ENCODE results near the gene ANKIB1. TPM values are rescaled to one million over a fixed set of nuclear protein-coding genes. Genes with fewer than 3 reads are reported as not detected.
A peak's percentile ranks its signal among the peaks of the same experiment; 100 is the strongest.

The ANKIB1 gene
- total and polyA plus RNA-seq, 2 donors (not counting 1 experiment from before 2014, with no cell fraction given): 16.5 to 76.7 TPM

DNA sequence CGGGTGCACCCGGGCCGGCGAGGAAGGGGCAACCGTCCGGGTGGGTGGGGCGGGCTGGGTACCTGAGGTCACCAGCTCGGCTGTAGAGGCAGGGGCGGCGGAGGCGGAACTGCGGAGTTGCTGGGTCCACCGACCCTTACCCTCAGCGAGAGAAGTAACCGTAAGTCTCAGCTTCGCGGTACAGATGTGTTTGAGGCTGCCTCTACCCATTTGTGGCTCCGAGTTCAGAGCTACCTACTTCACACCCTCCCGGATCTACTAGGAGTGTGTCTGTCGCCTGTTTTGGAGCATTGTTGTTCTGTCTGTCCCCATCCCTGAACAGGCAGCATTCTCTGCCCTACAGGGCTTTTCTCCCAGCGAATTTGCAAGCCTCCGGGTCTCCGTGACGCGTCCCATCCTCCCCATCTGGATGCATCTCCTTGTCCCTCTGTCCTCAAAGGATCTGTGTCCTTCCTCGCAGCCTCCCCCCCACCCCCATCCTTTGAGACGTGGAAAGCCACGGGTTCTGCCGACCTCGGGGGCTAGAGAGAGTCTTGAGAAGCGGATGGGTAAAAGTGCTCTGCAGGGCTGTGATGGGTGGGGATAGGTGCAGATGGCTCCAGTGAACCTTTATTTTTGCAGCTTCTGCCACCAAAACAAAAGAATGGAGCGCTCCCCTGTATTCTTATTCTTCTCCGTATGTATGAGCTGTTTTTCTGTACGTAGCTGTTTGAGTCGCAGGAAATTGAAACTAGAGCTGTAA lies 757 bp downstream of the ANKIB1 start:
- DNase-seq (no peak), ATAC-seq (ENCODE audit: low read depth) (no peak)
- intact Hi-C loops (cut with micrococcal nuclease): loop anchor here (5.0 kb wide), 2 partner anchors 586 to 986 kb away; partner anchors contain the start of gene VPS50
- ChIA-PET CTCF (interaction anchor here (0.5 to 2.8 kb wide), 4 partner anchors 67 to 204 kb away, joined by 3 to 16 read pairs (median 3); partner anchors contain the start of gene GATAD1), POLR2A (interaction anchor here (0.5 to 2.3 kb wide), 5 partner anchors 112 to 284 kb away, joined by 3 to 15 read pairs (median 6); partner anchors contain the start of genes CYP51A1, GATAD1, PEX1 and RBM48)
- Histone ChIP-seq H3K36me3 (replicated peaks in 1 of 2; ENCODE audit: control extremely low read depth in 1 of 2, control insufficient read depth in 1 of 2, extremely low read depth in 1 of 2, insufficient read depth in 2 of 2, low read length in 1 of 2) (peaks cover 0 to 2% of the 10 kb centered on the region in 2 experiments), H3K4me1 (ENCODE audit: control insufficient read depth in 2 of 2, insufficient read depth in 2 of 2, low read length in 2 of 2) (peaks cover 15 to 31% of the 10 kb centered on the region in 2 donors), H4K20me1 (ENCODE audit: control insufficient read depth, insufficient read depth, low read length, poor library complexity, severe bottlenecking) (peaks cover 5% of the 10 kb centered on the region), H3K9me3 (ENCODE audit: control extremely low read depth in 1 of 3, control insufficient read depth in 2 of 3, insufficient read depth in 1 of 3, low read length in 2 of 3) (no peaks in the 10 kb centered on the region), H3K4me2 (replicated peaks; ENCODE audit: low read depth, low read length, poor library complexity, severe bottlenecking) (peak overlapping the region; percentile 91), H3K27ac (ENCODE audit: low read length in 2 of 2) (peak overlapping the region; percentile 12 to 97), H3K4me3 (ENCODE audit: control extremely low read depth in 1 of 5, extremely low read depth in 1 of 5, insufficient read depth in 1 of 5, low read depth in 2 of 5, low read length in 4 of 5) (peak overlapping the region; percentile 55 to 83 (median 81)), H3K79me2 (ENCODE audit: control insufficient read depth, insufficient read depth, low read length) (peaks cover 76% of the 10 kb centered on the region), H3K27me3 (replicated peaks in 1 of 4; ENCODE audit: control extremely low read depth in 1 of 4, control insufficient read depth in 3 of 4, insufficient read depth in 4 of 4, low read length in 3 of 4) (no peaks in the 10 kb centered on the region), H3K9ac (ENCODE audit: low read length) (peak overlapping the region; percentile 96), H2AFZ (ENCODE audit: insufficient read depth, low read depth, low read length, poor library complexity, severe bottlenecking) (peak overlapping the region; percentile 100)
- no peaks in the 10 kb centered on the region for H3K9me3 Mint-ChIP-seq (ENCODE audit: insufficient read depth)
- no peaks in the 10 kb centered on the region for H3K27me3 Mint-ChIP-seq
- TF ChIP-seq, protein P1, sequence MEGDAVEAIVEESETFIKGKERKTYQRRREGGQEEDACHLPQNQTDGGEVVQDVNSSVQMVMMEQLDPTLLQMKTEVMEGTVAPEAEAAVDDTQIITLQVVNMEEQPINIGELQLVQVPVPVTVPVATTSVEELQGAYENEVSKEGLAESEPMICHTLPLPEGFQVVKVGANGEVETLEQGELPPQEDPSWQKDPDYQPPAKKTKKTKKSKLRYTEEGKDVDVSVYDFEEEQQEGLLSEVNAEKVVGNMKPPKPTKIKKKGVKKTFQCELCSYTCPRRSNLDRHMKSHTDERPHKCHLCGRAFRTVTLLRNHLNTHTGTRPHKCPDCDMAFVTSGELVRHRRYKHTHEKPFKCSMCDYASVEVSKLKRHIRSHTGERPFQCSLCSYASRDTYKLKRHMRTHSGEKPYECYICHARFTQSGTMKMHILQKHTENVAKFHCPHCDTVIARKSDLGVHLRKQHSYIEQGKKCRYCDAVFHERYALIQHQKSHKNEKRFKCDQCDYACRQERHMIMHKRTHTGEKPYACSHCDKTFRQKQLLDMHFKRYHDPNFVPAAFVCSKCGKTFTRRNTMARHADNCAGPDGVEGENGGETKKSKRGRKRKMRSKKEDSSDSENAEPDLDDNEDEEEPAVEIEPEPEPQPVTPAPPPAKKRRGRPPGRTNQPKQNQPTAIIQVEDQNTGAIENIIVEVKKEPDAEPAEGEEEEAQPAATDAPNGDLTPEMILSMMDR (IDR thresholded peaks at IDR 0.05): no peak
- no peak for TF ChIP-seq EZH2 (IDR thresholded peaks at IDR 0.05; ENCODE audit: borderline replicate concordance, insufficient read depth, low read depth, low read length, poor library complexity, severe bottlenecking)
- peak overlapping the region; percentile 95 for H3K4me3 Mint-ChIP-seq
- peak overlapping the region; percentile 89 for H3K27ac Mint-ChIP-seq
- 0% methylated on average over 25 of the region's 35 CpGs for WGBS (ENCODE audit: insufficient coverage)
- H3K4me1 Mint-ChIP-seq: peaks cover 44% of the 10 kb centered on the region

DNA sequence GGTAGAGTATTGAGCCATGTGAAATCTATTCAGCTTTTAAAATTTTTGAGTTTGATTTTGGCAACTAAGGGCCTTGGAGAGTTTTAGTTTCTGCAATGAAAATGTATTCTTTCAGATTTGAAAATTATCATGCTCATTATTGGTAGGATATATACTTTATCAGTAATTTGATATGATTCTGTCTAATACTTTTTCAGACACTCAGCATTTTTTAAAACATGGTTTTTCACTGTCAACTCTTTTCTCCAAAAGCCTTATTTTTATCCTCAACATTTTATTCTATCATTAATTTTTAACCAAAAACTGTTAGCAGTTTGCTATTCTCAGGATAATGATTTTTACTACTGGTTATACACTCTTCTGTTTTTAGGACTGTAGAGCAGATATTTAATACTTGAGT lies 4.8 kb downstream of the ANKIB1 start:
- H3K27me3 ChIP-seq (replicated peaks in 1 of 4; ENCODE audit: control extremely low read depth in 1 of 4, control insufficient read depth in 3 of 4, insufficient read depth in 4 of 4, low read length in 3 of 4): no peaks in the 10 kb centered on the region
- Mint-ChIP-seq H3K27me3 (no peaks in the 10 kb centered on the region), H3K4me3 (no peak overlapping the region)

More for the DNA sequence above, 4.8 kb downstream of the ANKIB1 start:
- DNase-seq: no peak
- peaks cover 24% of the 10 kb centered on the region for H4K20me1 ChIP-seq (ENCODE audit: control insufficient read depth, insufficient read depth, low read length, poor library complexity, severe bottlenecking)
- H3K79me2 ChIP-seq (ENCODE audit: control insufficient read depth, insufficient read depth, low read length): peaks cover 87% of the 10 kb centered on the region
- H3K9me3 ChIP-seq (ENCODE audit: control extremely low read depth in 1 of 3, control insufficient read depth in 2 of 3, insufficient read depth in 1 of 3, low read length in 2 of 3): no peaks in the 10 kb centered on the region
- H3K36me3 ChIP-seq (replicated peaks in 1 of 2; ENCODE audit: control extremely low read depth in 1 of 2, control insufficient read depth in 1 of 2, extremely low read depth in 1 of 2, insufficient read depth in 2 of 2, low read length in 1 of 2): no peaks in the 10 kb centered on the region
- intact Hi-C loops (cut with micrococcal nuclease): no loop called here
- CTCF ChIA-PET: no interaction called here
- H3K4me1 Mint-ChIP-seq: peaks cover 29% of the 10 kb centered on the region
- no peak overlapping the region for H2AFZ ChIP-seq (ENCODE audit: insufficient read depth, low read depth, low read length, poor library complexity, severe bottlenecking)
- no peak overlapping the region for H3K4me3 ChIP-seq (ENCODE audit: control extremely low read depth in 1 of 5, extremely low read depth in 1 of 5, insufficient read depth in 1 of 5, low read depth in 2 of 5, low read length in 4 of 5)
- H3K9ac ChIP-seq (ENCODE audit: low read length): no peak overlapping the region
- peaks cover 10 to 17% of the 10 kb centered on the region in 2 donors for H3K4me1 ChIP-seq (ENCODE audit: control insufficient read depth in 2 of 2, insufficient read depth in 2 of 2, low read length in 2 of 2)
- H3K9me3 Mint-ChIP-seq (ENCODE audit: insufficient read depth): no peaks in the 10 kb centered on the region
- no peak overlapping the region for H3K4me2 ChIP-seq (replicated peaks; ENCODE audit: low read depth, low read length, poor library complexity, severe bottlenecking)
- no peak for ATAC-seq (ENCODE audit: low read depth)
- H3K27ac Mint-ChIP-seq: no peak overlapping the region
- TF ChIP-seq, protein P1 (IDR thresholded peaks at IDR 0.05): no peak
- TF ChIP-seq EZH2 (IDR thresholded peaks at IDR 0.05; ENCODE audit: borderline replicate concordance, insufficient read depth, low read depth, low read length, poor library complexity, severe bottlenecking): no peak
- POLR2A ChIA-PET: no interaction called here
- no peak overlapping the region for H3K27ac ChIP-seq (ENCODE audit: low read length in 2 of 2)
